NCI-H1417 (cell line): ENCODE results near the gene PFDN4.

Source experiments
- DNase-seq, 3 experiments: peaks; one replicate each; lab custom pipeline; 2025; lab: John Stamatoyannopoulos, UW

The PFDN4 gene, protein sequence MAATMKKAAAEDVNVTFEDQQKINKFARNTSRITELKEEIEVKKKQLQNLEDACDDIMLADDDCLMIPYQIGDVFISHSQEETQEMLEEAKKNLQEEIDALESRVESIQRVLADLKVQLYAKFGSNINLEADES

DNA sequence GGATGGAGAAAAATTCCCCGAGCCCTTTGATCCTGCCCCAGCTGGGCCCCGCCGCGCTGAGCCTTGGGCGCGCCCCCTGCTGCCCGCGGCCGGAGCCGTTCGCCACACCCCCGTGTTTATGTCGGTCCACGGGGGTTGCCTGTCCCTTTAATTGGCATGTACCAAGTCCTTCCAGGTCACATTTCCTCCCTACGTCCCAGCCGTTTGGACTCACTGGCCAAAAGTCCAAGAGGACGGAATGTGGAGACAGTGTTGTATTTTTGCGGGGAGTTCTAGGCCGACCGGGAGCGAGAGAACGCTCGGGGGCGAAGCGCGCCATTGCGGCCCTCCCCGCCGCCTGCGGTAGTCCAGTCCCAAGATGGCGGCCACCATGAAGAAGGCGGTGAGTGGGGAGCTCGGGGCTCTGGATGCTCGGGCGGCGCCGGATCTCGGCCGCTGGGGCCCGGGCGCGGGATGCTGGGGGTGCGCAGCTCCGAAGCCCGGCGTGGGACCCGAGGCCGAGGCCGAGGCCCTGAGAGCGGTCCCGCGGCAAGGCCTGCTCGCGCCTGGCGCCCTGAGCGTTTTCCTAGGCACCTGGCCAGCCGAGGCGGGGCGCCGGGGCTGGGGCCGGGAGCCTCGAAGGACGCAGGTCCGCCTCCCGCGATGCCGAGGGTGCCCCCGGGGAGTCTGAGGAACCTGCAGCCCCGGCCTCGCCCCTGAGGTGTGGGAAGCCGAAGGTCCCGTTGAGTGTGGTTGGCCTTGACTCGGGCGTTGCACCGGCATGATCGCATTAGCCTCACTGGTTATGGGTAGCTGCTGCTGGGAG lies at the start of gene PFDN4:
PFDN4 (plus strand) TSS at position 345 of the 805 bp plus-strand sequence; CDS start at position 359, 14 bp downstream.
- peak; percentile 67 to 95 (median 94) for DNase-seq

DNA sequence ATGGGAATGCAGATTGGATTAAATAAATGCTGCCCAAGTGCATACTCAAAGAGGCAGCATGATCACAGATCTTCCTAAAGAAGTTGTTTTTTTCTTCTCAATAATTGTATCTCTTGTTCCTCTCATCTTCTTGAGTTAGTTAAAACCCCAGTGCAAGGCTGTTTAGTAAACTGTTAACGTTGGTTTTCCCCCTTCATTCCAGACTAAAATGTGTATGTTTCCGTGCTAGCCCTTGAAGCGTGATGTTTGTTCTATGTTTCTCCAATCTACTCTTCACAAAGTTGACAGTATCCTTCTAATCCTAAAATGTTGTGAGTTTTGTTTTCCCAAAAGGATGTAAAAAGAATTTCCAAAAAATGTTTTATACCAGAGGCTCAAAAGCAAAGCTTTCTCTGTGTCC lies 49.7 kb upstream of the PFDN4 start:
- DNase-seq, result no peak

DNA sequence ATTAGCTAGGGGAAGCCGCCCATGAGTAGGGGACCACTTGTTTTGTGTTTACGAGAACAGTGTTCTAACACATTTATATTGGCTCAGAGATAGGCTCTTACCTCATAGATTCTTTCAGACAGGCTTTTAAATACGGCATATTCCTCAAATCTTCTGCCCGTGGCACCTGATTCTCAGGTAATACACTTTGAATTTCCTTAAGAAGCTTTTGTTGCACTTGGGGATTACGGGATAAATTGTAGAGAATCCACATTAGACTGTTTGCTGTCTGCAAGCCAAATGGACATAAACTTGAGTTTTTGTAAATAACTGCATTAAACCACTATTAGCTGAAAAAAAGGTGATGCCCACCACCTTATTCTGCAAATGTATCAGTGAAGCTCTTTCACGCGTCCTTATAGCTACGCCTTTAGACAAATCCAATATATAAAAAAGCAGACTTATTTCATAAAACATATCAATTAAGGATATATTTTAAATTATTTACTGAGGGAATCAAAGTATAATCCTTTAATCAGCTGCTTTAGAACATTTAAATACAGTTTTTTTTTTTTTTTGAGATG lies 49.0 kb upstream of the PFDN4 start:
- DNase-seq, result no peak

DNA sequence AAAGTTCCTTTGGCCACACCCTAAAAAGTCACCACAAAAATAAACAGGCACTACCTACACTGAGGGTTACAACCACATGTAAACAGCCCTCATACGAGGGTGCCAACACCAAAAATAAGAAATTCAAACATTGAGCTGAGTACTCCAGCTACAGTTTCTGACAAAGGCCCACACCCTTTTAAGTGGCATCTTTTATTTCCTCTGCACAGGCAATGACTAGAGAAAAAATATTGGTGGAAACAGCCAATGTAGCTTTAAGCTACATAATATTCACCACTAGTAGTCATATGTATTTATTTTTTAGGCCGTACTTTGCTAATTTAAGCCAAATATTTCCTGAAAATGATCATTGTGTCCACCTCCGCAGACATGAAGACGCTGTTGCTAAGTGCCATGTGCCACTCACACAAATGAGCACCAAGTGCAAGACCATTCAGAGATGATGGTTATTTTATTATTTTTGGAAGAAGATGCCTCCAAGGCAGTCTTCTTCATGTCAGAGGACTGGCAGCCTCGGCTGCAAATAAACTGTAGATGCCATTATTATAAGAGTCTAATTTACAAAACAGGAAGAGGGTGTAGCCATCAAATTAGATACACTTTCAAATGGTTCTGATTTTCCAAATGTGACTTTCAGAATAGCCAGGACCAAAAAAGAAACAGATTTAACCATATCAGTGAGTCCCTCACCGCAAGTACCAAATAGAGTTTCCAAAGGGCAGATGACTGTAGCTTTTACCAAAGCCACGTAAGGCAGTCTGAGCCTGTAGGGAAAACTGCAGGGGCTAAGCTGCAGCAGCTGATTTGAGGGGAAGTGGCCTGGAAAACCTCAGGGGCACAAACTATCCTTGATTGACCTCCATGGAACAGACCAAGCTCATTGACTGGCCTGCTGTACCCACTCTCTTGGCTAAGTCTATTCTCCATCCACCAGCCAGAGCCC lies 47.6 kb upstream of the PFDN4 start:
- no peak for DNase-seq

DNA sequence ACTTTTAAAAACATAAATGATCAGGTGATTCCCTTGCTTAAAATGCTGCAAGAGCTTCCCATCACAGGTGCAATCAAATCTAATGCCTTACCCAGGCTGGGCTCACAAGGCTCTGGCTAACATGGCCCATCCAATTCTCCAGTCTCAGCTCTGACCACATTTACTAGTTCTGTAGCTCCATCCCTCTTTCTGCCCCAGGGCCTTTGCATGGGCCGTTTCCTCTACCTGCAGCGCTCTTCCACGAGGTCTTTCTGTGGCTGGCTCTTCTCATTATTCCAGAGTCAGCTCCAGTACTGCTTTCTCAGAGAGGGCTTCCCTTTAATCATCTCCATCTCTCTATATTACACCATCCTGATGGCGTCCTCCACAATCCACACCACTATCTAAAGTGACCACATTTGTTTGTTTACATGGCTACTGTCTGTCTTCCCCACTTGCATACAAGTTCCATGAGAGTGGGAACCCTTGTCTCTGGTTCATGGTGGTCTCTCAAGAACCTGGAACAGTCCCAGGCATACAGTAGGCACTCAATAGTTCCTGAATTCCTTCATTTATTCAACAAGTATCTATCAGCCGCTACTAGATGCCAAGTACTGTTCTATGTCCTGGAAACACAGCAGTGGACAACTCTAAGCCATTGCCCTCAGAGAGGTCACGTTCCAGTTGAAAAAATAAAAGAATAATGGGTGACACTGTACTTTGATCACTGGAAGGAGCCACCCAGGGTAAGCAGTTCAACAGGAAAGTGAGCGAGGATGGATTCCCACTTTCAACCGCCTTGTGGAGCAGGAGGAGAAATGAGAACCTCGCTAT lies 46.7 kb upstream of the PFDN4 start:
- DNase-seq, result no peak

DNA sequence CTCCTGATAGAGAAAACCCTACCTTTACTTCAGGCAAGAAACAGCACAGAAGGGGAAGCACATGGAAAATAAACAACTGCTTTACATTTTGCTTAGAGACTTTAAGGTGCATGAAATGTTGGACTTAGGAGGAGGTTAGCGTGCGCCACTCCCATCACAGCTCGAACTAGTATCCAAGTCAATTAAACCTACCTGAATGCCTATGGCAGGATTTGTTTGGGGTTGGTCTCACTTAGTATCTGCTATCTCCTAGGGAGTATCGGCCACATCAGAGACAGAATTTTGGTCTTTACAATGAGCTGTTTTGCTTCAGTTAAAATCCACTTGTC lies 46.1 kb upstream of the PFDN4 start:
- no peak for DNase-seq

DNA sequence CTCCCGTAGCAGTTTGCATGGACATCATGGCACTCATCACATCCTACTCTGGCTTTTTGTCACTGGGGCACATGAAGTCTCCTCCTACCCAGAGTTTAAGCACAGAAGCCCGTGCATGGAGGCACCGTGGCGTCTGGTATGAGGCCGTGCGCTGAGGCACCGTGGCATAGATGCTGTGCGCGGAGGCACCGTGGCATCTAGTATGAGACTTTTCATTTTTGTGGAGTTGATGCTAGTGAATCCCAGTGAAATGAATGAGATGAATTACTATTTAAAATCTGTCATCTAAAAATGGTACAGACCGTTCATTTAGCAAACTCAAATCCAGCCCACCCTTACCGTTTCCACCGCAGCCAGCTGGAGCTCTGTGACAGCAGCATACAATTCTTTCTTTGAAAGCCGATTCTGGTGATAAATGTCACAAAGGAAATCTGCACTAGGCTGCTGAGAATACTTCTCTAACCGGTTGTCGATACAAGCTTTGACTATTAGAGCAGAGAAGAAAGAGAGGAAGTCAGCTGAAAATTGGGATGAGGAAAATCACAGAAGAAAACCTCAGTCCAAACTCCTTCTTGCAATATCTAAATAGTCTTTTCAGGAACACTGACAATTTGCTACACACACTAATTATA lies 45.4 kb upstream of the PFDN4 start:
- DNase-seq, result no peak

DNA sequence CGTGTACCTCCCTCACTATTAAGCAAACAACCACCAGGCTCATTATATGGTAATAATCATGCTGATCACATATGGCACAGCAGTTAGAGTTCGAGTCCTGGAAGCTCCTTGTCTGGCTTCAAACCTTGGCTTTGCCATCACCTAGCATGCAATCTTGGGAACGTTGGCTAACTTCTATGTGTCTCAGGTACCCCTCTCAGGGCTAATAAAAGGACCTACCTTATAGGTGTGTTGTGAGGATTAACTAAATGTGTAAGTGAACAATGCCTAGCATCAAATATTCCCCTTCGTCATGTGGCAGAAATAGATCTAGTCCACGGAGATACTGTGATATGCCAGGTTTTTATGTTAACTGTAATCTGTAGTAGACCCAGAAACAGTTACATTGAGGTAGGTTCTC lies 44.5 kb upstream of the PFDN4 start:
- DNase-seq, result no peak

DNA sequence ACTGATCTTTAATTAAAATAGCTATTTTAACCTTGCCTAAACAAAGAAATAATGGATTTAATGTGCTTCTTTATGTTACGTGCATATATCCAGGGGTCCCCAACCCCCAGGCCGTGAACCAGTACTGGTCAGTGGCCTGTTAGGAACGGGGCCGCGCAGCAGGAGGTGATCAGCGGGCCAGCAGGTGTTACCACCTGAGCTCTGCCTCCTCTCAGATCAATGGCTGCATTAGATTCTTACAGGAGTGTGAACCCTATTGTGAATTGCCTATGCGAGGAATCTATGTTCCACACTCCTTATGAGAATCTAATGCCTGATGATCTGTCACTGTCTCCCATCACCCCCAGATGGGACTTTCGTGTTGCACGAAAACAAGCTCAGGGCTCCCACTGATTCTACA lies 42.9 kb upstream of the PFDN4 start:
- no peak for DNase-seq

DNA sequence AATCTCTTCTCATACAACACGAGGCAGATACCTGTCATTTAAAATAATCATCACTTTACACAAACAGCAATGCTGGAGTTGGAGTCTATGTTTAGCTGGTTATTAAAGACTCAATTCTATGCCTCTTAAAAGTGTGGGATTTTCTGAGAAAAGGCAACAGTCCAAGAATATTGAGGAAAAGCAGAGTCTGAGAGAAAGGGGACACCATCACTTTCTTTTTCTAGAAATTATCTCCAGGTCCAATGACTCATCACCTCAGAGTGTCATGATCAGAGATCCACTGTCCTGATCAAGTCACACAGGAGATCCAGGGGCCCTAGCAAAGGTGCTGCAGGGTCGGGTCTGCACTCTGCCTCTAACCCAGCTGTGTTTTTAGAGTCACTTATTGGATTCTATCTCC lies 42.1 kb upstream of the PFDN4 start:
- no peak for DNase-seq

DNA sequence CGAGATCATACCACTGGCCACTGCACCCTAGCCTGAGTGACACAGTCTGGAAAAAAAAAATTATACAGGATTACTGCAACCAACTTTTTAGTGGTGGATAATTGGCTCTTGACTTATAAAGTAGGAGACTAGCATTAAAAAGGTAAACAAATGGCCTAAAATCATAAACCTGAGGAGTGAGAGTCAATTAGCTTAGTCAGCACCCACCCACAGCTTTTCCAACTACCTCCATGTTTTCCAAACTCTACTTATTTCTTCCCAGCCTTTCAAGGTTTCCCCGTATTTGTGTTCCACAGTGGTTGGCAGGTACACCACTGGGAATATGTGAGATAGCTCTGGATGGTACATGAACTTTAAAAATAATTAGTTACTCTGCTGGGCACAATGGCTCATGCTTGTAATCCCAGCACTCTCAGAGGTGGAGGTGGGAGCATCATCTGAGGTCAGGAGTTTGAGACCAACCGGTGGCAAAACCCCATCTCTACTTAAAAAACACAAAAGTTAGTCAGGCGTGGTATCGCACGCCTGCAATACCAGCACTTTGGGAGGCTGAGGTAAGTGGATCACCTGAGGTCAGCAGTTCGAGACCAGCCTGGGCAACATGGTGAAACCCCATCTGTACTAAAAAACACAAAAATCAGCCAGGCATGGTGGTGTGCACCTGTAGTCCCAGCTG lies 40.8 kb upstream of the PFDN4 start:
- DNase-seq, result no peak

DNA sequence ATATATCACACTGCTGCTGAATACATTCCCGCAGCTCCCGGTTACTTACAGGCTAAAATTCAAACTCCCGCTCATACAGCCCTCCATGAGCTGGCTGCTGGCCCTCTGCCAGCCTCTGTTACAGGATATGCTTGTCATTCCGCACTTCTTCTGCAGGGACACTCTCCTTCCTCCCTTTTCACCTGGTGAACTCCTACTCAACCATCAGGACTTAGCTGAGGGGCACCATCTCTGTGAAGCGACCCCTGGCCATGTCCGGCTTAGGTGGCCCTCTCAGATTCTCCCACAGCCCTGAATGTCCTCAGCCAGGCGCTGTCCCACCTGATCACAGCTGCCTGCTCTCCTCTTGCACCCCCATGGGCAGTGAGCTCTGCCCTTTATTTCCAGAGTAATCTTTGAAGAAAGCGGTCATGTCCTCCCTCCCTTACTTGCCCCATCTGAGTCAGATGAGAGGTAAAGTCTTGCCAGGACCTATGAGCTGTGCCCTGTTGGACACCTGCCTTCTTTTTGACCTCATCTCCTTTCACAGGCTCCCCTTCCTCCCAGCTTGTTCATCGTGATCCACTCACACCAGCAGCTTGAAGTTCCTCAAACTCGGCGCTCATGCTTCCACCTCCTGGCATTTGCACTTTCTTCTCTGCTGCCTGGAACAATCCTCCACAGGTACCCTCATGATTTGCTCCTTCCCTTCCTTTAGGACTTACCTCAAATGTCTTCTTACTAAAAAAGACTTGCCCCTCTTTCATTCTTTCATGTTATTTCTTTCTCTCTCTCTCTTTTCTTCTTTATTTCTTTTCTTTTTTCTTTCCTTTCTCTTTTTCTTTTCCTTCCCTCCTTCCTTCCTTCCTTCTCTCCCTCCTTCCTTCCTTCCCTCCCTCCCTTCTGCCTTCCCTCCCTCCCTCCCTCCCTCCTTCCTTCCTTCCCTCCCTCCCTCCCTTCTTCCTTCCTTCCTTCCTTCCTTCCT lies 39.7 kb upstream of the PFDN4 start:
- DNase-seq, result no peak

DNA sequence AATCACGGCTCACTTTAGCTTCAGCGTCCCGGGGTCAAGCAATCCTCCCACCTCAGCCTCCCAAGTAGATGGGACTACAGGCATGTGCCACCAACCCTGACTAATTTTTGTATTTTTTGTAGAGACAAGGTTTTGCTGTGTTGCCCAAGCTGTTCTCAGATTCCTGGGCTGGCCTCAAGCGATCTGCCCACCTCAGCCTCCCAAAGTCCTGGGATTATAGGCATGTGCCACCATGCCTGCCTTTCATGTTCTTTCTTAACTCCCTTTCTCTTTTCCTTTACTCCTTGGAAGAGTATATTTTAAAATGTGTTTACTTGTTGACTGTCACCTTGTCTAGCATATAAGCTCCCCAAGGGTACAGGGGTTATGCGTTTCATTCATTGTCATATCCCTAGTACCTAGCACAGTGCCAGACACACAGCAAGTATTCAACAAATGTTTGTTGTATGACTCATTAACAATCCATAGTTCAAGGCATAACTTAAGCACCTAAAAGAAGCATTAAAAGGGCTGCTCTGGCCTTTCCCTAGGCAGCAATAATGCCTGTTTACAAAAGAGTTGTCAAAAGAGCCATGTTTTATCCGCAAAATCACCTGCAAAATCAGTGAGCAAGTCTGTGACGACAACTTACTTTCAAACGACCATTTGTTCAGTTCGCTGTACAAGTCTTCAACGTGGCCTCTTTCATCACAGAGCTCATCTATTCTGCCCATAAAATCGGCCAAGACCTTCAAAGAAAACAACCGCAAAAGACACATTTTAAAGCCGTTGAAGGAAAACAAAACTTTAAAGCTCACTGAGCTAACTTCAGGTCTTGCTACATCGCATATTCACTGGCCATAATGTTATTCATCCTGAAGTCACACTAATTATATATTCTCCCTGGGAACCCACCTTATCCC lies 38.7 kb upstream of the PFDN4 start:
- no peak for DNase-seq

DNA sequence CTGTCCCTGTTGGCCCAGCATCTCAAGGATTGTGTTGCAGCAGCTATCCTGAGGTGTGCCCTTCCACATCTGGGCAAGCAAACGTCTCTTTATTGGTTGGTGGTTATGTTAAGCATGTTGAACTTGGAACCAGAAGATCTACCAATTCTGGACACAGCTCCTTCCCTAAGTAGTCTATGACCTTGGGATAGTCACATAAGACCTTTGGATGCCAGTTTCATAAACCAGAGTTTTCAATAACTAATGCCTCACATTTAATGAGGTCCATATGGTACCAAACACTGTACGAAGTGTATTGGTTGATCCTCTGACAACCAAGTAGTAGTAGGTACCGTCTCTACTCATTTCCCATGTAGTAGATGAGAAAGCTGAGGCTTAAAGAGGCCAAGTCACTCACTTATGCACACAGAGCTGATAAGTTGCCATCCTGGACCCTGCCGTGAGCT lies 37.8 kb upstream of the PFDN4 start:
- no peak for DNase-seq

DNA sequence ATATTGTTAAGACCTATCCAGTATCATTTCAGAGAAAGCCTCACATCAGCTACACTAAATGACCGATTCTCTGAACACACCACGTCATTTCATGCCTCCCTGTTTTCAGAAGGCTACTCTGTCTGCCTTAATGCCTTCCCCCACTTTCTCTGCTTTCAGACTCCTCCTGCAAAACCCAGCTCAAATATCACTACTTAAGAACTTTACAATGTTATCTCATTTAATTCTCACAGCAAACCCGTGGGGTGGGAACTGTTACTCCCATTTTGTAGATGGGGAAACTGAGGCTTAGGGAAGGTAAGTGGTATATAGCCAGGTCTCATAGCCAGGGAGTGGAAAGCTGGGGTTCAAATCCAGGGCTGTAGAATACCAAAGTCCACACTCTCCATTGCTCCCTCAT lies 36.9 kb upstream of the PFDN4 start:
- DNase-seq, result no peak

DNA sequence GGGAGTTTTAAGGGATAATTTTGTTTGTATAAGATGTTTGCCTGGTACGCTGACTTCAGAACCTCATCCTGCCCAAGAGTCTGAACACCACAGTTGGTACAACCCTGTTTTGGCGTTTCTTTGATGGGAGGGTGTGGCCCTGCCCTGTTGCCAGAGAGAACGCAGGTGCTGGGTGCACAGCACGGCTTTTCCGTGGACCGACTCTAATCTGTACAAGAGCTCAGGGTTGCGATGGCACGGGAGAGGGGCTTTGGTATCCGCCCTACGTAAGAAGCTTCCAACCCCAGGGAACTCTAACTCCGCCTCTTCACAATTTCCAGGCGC lies 35.4 kb upstream of the PFDN4 start:
- peak in 1 of 3 experiments; percentile 26 for DNase-seq

DNA sequence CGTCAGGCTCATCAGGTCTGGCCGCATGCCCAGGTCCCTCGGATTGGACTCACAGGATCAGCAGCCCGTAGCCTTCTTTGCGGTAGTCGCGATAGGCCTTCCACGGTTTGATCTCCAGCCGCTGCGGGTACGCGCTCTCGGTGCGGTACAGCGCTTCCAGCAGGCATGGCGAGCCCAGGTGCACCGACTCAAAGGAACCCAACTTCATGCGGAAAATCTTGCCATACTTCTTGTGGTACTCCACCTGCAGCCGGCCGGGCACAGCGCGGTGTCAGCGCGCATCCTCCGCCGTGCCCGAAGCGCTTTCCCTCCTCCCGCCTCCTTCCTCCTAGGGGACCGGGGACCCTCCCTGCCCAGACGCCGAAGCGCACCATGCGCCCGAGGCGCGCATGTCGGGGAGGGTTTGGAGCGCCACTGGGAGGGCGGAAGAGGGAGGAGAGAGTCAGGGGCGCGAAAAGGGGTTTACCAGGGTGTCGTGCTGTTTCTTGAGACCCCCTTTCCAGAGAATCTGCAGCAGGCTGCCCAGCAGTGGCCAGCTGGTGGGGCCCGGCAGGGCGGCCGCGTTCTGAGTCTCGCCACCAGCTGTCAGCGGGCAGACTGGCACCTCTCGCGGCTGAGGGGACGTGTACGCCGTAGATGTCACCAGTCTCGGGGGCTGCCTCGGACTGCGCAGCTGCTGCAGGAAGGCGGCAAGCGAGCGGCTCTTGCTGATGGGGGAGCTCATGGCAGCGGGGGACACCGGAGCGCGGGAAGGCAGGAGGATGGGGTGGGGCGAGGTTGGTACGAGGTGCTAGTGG lies 34.8 kb upstream of the PFDN4 start:
- DNase-seq, result peak in 2 of 3 experiments; percentile 26 to 29
